Suppressor macrophage (primary cell): ENCODE results near the gene DNAH6.
"Not testable (repeated sequence)": the region's sequence is repeated elsewhere in the genome, so short reads cannot be mapped to it uniquely, and the experiment has no call there.

Experiments used
- DNase-seq, 4 experiments: peaks; one replicate each; pipeline ENCODE4 v3.0.0-alpha.2; 2020 to 2022

Gene DNAH6

DNA sequence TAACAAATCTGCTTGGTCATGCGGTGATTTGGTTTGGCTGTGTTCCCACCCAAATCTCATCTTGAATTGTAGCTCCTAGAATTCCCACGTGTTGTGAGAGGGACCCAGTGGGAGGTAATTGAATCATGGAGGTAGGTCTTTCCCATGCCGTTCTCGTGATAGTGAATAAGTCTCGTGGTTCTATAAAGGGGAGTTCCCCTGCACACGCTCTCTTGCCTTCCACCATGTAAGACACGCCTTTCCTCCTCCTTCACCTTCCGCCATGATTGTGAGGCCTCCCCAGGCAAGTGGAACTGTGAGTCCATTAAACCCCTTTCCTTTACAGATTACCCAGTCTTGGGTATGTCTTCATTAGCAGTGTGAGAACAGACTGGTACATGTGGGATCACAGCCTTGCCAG is 327.8 kb downstream of the DNAH6 start:
- no peak for DNase-seq

DNA sequence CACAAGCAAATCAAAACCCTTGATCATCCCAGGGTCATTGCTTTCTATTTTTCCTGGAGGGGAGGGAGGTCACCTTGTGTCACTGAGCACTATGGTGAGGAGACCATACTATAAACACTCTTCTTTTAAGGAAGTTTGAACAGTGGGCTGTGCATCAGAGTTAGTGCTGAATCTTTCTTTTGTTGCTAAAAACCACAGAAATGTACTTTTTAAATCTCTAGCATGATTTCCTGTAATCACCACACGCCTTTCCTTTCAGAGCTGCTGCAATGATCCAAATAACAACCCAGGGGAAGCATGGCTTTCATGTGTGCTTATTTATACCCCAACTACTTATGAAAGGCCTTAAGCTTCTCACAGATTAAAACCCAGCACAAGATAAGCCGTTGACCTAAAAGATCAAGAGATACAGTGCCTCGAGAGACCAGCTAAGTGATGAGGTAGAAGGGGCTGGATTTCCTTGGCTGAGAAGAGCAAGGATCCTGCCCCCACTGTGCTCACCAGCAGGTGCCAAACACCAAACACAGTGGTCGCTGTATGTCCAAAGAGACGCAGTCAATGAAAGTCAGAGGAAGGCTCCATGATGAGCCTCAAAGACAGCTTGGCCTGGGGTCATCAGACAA is 329.9 kb downstream of the DNAH6 start:
- DNase-seq: peak; percentile 28 to 69 (median 47)

DNA sequence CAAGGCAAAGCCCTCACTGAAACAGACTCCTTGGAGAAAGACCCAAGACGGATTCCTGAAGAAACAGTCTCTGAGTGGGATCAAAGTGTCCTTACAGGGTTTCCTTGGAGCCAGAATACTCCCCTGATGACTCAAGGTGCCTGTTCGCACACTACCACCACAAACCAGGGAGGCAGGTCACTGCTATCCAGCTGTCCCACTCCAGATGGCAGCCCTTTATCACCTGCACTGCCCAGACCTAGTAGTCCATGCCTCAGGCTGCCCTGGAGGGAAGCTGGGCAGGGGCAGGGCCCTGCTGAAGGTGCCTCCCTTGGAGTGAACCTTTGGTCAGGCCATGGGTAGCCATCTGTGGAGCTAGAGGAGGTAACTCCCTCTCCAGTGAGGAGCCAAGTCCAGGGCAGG is 330.4 kb downstream of the DNAH6 start:
- no peak for DNase-seq

DNA sequence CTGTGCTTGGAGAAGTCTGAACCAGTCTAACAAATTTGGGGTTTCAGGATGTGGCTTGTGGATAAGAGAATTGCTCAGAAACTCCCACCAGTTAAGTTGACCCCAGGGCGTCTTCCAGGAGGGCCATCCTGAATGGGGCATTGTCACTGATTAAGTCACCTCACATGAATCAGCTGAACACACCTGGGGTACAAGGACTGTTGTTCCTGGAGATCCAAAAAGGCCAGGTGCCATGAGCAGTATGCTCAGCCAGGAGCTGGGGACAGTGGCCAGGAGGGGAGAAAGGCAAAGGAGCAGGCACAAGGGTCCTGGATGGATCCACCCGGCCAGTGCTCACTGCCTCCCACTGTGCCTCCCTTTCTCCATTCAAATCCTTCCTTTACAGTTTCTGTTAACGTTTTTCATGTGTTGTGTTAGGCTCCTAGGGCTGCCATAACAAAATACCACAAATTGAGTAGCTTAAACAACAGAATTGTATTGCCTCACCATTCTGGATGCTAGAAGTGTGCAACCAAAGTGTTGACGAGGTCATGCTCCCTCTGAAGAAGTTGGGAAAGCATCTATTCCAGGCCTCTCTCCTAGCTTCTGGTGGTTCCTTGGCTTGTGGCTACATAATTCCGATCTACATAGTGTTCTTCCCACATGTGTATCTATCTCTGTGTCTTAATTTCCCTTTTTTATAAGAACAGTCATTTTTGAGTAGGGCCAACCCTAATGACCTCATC is 331.2 kb downstream of the DNAH6 start:
- DNase-seq: peak in 2 of 4 experiments; percentile 12 to 28

DNA sequence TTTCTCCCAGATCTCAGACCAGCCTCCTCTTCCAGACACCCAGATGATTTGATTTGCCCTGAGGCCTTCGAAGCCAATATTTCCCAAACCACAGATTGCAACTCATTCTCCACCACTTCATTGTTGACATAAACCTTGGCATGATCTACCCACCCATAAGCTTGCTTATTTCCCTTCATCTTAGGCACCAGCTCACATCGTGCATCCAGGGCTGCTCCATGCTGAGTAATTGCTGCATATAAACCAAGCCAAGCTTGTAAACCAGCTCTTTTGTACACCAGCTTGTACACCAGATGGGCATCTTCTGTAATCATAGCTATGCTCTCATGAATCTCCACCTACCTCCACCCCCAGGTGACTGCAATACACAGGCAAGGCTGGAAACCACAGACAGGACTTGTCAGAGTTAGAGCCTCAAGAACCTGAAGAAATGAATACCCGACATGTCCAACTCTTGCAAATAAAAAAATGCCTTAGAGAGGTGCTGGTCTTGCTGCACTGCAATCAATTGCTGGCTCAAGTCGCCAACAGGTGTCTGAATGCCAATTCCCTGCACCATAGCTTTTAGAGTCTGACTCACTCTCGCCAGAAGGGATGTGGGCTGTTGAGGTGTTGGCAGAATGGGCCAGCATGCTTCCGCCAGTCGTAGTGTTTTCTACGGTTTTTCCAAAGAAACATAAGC is 333.1 kb downstream of the DNAH6 start:
- no peak for DNase-seq

DNA sequence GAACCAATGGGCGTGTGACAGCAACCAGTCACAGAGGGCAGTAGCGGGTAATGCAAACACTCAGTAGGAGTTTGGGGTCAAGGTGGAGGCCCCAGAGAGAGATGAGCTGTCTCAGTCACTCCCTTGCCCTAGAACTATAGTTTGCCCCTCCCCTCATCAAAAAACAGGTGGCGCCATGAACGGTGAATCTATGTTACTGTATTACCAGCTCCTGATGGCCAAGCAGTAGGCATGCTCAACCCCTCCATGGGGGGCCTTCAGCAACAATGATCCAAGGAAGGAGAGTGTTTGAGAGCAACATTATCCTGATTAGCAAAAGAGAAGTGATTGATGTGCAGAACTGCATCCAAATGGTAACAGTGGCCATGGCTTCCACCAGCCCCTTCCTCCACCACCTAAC is 334.2 kb downstream of the DNAH6 start:
- no peak for DNase-seq

DNA sequence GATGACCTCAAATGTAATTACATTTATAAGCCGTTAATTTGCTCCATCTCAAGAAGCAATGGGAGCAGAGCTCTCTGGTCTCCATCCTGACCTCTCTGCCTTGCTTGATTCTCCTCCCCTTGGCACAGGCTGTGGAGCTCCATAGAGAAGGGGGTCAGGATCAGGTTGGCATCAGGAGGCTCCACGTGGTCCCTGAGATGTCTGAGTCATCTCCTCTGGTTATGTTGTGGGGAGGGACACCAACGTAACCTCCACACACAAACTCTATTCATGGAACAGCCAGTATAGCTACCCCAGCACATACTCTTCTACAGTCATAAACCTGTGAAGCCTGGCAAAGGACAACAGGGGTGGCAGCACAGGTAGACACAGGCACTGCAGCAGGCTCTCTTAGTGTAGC is 335.6 kb downstream of the DNAH6 start:
- DNase-seq: no peak

DNA sequence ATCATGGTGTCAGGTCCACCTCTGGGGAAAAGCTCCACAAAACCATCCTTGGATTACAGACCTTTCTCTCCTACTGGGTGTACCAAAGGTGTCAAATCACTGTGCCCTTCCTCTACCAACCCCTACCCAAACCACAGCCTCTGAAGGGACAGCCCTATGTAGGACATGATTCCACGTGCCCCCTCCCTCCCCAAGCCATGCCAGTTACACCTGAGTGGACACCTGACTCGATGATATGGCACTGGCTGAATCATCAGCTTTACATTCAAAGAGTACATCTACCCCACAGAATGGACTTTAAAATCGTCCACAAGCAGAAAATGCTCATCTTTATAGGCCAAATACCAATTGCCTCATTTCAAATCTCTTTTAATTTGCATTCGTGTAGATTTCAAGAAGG is 338.6 kb downstream of the DNAH6 start:
- DNase-seq: no peak

DNA sequence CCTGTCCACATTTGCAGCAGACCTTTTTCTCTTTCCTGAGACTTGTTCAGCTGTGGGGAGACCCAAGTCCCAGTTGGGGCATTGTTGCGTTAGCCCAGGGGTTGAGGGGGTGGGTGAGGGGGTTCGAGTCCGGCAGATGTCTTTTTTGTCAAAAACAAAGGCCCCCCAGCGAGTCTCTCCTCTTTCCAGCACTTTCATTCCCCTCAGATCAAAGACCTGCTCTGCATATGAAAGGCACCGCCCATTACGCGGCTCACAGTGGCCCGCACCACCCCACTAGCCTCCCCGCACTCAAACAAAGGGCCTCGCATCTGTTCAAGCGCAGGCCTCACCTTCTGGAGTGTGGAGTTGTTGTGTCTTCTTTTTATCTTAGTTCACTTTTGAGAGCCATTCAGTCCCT is 339.4 kb downstream of the DNAH6 start:
- no peak for DNase-seq

DNA sequence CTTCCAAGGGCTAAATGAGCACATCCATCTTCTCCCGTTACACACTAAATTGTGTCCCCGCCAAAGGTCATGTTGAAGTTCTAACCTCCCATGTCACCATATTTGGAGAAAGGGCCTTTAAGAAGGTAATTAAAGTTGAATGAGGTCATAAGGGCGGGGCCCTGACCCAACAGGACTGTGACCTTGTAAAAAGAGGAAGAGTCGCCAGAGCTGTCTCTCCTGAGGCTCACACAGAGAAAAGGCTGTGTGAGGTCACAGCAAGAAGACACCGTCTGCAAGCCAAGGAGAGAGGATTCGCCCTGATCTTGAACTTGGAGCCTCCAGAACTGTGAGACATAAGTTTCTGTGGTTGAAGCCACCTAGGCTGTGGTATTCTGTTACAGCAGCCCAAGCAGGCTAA is 340.5 kb downstream of the DNAH6 start:
- DNase-seq: peak; percentile 27 to 63 (median 49)

DNA sequence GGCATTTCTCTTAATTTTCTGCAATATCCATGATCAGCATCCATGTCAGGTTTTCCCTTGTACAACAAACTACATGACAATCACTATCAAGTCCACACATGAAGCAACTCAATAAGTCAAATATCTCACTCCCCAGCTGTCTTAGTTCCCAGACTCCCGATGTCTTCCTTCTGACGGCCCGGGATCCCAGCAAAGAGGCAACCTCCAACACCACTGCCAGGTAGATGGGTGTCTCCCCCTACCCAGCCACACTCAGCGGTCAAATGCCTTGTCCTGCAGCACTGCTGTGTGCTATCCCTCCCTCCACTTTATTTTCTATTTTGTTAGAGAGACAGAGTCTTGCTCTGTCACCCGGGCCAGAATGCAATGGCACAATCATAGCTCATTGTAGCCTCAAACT is 341.3 kb downstream of the DNAH6 start:
- no peak for DNase-seq

DNA sequence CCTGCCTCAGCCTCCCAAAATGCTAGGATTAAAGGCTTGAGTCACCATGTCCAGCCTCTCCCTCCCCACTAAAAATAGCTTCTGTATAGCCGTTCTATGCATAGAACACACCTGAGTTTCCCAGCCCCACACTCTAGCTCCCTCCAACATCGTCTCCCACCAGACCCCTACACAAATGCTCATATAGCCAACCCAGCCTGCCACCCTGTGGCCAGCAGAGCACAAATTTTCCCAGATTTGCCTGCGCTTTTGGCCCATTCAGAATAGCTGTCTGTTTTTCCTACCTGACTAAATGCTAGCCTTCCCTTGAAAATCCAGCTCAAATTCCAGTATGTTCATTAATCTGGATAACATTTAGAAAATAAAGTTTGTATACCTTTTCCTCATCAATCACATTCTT is 341.8 kb downstream of the DNAH6 start:
- no peak for DNase-seq

DNA sequence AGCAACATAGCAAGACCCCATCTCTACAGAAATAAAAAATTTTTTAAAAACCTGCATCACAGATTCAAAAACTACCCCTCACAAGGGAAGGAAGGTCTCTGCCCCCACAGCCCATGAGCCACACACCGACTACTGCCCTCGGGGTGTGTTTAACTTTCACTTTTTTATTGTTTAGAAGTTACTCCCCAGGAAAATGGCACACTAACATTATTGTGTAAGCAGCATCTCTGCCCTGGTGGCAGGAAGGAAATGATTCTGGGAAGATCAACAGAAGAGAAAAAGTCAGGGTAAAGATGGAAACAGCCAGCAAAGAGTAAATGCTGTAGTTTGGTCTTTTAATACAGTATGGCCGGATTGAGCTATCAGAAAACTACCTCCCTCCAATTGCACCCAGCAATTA is 342.6 kb downstream of the DNAH6 start:
- no peak for DNase-seq

DNA sequence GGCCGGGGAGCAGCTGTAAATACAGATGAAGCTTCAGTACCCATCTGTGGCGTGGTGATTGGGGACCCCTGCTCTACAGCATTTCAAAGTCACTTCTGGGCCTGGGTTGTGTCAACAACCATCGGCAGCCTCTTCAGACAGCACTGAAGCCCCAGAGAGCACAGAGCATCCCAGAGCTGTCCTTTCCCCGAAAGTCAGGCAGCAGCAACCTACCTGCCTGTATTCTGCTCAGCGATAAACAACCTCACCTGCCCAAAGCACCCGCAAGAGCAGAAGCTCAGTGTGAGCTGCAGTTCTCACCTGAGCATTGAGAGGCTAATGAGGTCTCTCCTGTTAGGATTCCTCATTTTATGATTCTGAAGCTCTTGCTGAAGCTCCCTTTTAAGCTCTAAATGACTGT is 345.2 kb downstream of the DNAH6 start:
- no peak for DNase-seq

DNA sequence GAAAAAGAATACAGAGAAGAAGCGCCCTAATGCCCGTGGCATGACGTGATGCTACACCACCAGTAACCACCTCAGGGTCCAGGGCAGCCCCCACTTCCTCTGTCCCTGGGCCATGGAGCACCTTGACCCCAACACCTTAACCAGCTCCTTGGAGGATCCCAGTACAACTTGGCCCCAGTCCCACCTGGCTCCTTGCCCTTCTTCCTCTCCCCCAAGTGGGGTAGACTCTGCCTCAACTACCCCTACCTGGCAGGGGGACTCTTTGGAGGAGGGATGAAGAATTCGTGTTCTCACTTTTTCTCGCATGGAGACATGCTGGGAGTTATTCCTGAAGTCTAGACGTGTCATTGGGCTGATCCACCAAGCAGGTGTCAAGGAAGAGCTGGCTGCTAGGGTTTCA is 345.7 kb downstream of the DNAH6 start:
- no peak for DNase-seq

DNA sequence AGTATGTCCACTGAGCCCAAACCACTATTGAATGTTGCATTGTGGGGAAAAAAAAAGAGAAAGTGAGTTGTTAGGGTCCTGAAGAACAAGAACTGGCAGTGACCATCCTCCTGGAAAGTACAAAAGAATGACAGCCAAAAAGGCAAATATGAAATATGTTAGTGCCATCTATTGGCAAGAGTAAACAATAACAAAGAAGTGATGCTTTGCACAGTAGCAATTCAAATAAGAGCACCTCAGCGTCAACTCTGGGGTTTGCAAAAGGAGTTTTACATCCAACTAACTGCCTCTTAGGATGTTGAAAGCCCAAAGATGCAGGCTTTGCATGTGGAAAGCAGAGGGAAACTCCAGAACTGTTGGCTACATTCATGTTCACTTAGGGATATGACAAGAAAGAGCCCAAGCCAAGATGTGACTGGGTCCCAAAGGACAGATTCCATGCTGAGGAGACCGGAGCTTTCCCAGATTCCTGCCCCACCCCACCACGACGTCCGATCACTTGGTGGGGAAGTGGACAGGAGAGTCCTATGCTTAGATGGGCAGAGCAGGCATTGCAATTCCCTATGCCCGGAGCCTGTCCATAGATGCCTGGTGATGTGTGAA is 349.0 kb downstream of the DNAH6 start:
- peak; percentile 21 to 79 (median 46) for DNase-seq

DNA sequence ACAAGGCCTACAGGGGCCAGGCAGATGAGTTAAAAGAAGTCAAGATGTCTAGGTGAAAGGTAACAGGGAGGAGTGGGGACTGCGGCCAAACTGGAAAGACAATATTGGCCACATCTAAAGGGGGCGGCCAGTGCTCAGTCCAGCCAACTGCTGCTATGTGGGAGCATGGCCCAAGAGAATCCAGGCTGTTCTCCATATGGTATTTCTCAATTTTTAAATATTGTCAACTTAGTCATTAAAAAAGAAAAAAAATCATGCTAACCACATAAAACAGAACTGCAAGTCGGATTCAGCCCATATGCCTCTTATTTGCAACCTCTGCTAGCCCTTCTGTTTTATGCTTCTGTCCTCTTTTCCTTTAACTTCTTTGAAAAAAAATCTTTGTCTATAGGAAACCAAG is 349.8 kb downstream of the DNAH6 start:
- no peak for DNase-seq

DNA sequence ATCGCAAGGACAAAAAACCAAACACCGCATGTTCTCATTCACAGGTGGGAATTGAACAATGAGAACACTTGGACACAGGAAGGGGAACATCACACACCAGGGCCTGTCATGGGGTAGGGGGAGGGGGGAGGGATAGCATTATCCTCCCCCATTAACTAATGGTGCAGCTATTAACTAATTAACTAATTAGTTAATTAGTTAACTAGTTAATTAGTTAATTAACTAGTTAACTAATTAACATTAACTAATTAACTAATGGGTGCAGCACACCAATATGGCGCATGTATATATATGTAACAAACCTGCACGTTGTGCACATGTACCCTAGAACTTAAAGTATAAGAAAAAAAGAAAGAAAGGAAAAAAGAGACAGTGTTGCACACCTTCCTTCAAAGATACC is 352.0 kb downstream of the DNAH6 start:
- not testable (repeated sequence) for DNase-seq
